Measurements from ENCODE around the gene SECTM1. TPM values are rescaled to one million over a fixed set of nuclear protein-coding genes. Genes with fewer than 3 reads are reported as not detected.

Gene SECTM1
- total RNA-seq, 1 experiment from 2014 or later = 61.7 TPM

DNA sequence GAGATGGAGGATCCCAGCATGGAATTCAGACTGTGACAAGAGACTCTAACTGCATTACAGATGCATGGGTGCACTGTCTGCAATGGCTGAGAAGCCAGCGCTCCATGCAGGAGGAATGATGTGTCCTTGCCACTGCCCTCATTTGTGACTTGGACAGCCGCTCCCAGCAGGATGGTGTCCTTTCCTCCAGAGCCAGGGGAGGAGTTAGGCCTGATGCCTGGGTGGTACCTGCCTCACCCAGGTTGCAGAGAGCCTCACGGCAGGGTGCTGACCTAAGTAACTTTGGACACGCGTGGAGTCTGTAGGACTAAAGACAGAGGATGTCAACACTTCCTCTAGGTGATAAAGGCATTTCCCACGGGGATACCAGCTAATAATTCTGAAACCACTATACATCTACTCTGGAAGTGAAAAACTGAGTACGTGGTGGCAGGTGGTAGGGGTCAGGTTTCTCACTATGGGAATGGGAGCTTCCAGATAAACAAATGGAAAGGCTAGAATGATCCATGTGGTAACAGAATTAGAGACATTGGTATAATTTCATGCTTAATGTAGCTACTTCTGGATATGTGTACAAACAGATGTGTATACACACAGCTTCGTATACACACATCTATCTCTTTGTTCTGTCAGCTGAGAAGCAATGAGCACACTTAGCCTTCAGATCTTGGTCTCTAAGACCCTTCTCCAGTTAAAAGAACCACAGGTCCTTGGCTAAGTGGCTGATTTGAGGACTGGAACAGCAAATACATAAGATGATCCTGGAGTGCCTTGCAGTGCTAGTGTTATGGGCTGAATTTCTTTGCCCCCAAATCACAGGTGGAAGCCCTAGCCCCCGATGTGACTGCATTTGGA lies 46.3 kb downstream of the SECTM1 start:
- CTCF ChIA-PET = no interaction called here
- no peaks in the 10 kb centered on the region for H3K9me2 ChIP-seq (replicated peaks; ENCODE audit: low read length)

GRCh38 chr17:82285141-82285540 lies 48.4 kb downstream of the SECTM1 start:
- no peak for DNase-seq
- H3K4me1 ChIP-seq (ENCODE audit: insufficient read depth, low read length) = peaks cover 63% of the 10 kb centered on the region

More for the DNA sequence above, 46.3 kb downstream of the SECTM1 start:
- peak overlapping the region; percentile 35 for H3K4me3 ChIP-seq (ENCODE audit: low read length)
- no TSS peak for BruUV-seq (replicated peaks)
- no peaks in the 10 kb centered on the region for H4K20me1 ChIP-seq (ENCODE audit: low read length)
- H3K27ac ChIP-seq (ENCODE audit: low read length) = peak overlapping the region; percentile 93
- peaks cover 49% of the 10 kb centered on the region for H3K4me1 ChIP-seq (ENCODE audit: insufficient read depth, low read length)
- no peaks in the 10 kb centered on the region for H3K27me3 ChIP-seq (ENCODE audit: low read length)
- peaks cover 11% of the 10 kb centered on the region for H3F3A ChIP-seq (ENCODE audit: low read length, unreplicated experiment)
- no peaks in the 10 kb centered on the region for H3K36me3 ChIP-seq (ENCODE audit: low read depth, low read length)
- no peaks in the 10 kb centered on the region for H3K9me3 ChIP-seq (ENCODE audit: low read length)
- intact Hi-C loops (cut with micrococcal nuclease) = no loop called here
- peaks cover 5% of the 10 kb centered on the region for H3K79me2 ChIP-seq (ENCODE audit: low read length)
- no peak overlapping the region for H2AFZ ChIP-seq (ENCODE audit: low read length)
- DNase-seq = no peak
- H3K9ac ChIP-seq (ENCODE audit: low read length) = peak overlapping the region; percentile 64
- TF ChIP-seq CTCF (conservative IDR thresholded peaks at IDR 0.05; ENCODE audit: low read depth, low read length) = no peak
- TF ChIP-seq EZH2 (IDR thresholded peaks at IDR 0.05; ENCODE audit: low read length, unreplicated experiment) = no peak
- ATAC-seq = no peak
- peak overlapping the region; percentile 74 for H3K4me2 ChIP-seq (ENCODE audit: low read length)
- POLR2A ChIA-PET (ENCODE audit: unreplicated experiment) = no interaction called here

More at GRCh38 chr17:82285141-82285540, 48.4 kb downstream of the SECTM1 start:
- H3K79me2 ChIP-seq (ENCODE audit: low read length) = no peaks in the 10 kb centered on the region
- no peak overlapping the region for H3K4me3 ChIP-seq (ENCODE audit: low read length)
- POLR2A ChIA-PET (ENCODE audit: unreplicated experiment) = no interaction called here
- no peak overlapping the region for H2AFZ ChIP-seq (ENCODE audit: low read length)
- CTCF ChIA-PET = no interaction called here
- no peaks in the 10 kb centered on the region for H3K27me3 ChIP-seq (ENCODE audit: low read length)
- ATAC-seq = no peak
- H3K36me3 ChIP-seq (ENCODE audit: low read depth, low read length) = no peaks in the 10 kb centered on the region
- H4K20me1 ChIP-seq (ENCODE audit: low read length) = no peaks in the 10 kb centered on the region
- H3K9me3 ChIP-seq (ENCODE audit: low read length) = no peaks in the 10 kb centered on the region
- H3K27ac ChIP-seq (ENCODE audit: low read length) = no peak overlapping the region
- BruUV-seq (replicated peaks) = no TSS peak
- no peak overlapping the region for H3K9ac ChIP-seq (ENCODE audit: low read length)
- TF ChIP-seq EZH2phosphoT487 (IDR thresholded peaks at IDR 0.05; ENCODE audit: borderline replicate concordance, low read length) (no peak), EZH2 (IDR thresholded peaks at IDR 0.05; ENCODE audit: low read length, unreplicated experiment) (no peak), CTCF (conservative IDR thresholded peaks at IDR 0.05; ENCODE audit: low read depth, low read length) (no peak)
- H3K9me2 ChIP-seq (replicated peaks; ENCODE audit: low read length) = no peaks in the 10 kb centered on the region
- peaks cover 11% of the 10 kb centered on the region for H3F3A ChIP-seq (ENCODE audit: low read length, unreplicated experiment)
- no peak overlapping the region for H3K4me2 ChIP-seq (ENCODE audit: low read length)
- intact Hi-C loops (cut with micrococcal nuclease) = no loop called here

Data from PC-3 (cell line).